Memory B cell (primary cell): ENCODE measurements around the gene ABHD16A.

Experiments
- ATAC-seq: fragments of 150-1000 bp; cut with Tn5 transposase; 2 replicates; pipeline ENCODE4 v1.10.0; 2021; ENCODE audit warnings: low read depth, mild to moderate bottlenecking, moderate library complexity
- DNase-seq, 2 donors: peaks; one replicate each; pipeline ENCODE4 v3.0.0; 2022; ENCODE audit warnings: low spot score in 2 of 2
- H3K27ac Mint-ChIP-seq: one replicate; pipeline ENCODE4 v1.8.0; 2022; ENCODE audit warnings: mild to moderate bottlenecking, moderate library complexity, mixed read lengths
- H3K27me3 Mint-ChIP-seq: one replicate; pipeline ENCODE4 v1.8.0; 2022; ENCODE audit warnings: mixed read lengths
- H3K36me3 Mint-ChIP-seq: one replicate; pipeline ENCODE4 v1.8.0; 2022; ENCODE audit warnings: mild to moderate bottlenecking, mixed read lengths
- H3K4me1 Mint-ChIP-seq: one replicate; pipeline ENCODE4 v1.8.0; 2022; ENCODE audit warnings: mixed read lengths
- H3K4me3 Mint-ChIP-seq: one replicate; pipeline ENCODE4 v1.8.0; 2022; ENCODE audit warnings: mild to moderate bottlenecking, moderate library complexity, mixed read lengths
- H3K9me3 Mint-ChIP-seq: one replicate; pipeline ENCODE4 v1.8.0; 2022; ENCODE audit warnings: mixed read lengths

Gene ABHD16A

GRCh38 chr6:31642798-31643570 lies 60.1 kb downstream of the ABHD16A start:
- no peaks in the 10 kb centered on the region for H3K4me1 Mint-ChIP-seq
- H3K9me3 Mint-ChIP-seq, result no peaks in the 10 kb centered on the region
- no peak for DNase-seq
- peak overlapping the region; percentile 35 for H3K27ac Mint-ChIP-seq
- no peak overlapping the region for H3K4me3 Mint-ChIP-seq
- H3K27me3 Mint-ChIP-seq, result no peaks in the 10 kb centered on the region
- peaks cover 25% of the 10 kb centered on the region for H3K36me3 Mint-ChIP-seq
- ATAC-seq, result no peak

GRCh38 chr6:31641370-31641769 lies 61.8 kb downstream of the ABHD16A start:
- Mint-ChIP-seq H3K36me3 (peaks cover 31% of the 10 kb centered on the region), H3K27me3 (no peaks in the 10 kb centered on the region), H3K4me1 (no peaks in the 10 kb centered on the region), H3K9me3 (no peaks in the 10 kb centered on the region), H3K27ac (no peak overlapping the region), H3K4me3 (no peak overlapping the region)
- no peak for DNase-seq
- ATAC-seq, result no peak

- ATAC-seq (no peak), DNase-seq (no peak)
- Mint-ChIP-seq H3K36me3 (peaks cover 32% of the 10 kb centered on the region), H3K4me3 (no peak overlapping the region), H3K4me1 (no peaks in the 10 kb centered on the region), H3K27ac (peak overlapping the region; percentile 9), H3K9me3 (no peaks in the 10 kb centered on the region), H3K27me3 (no peaks in the 10 kb centered on the region)
Observed at GRCh38 chr6:31640612-31641011, 62.5 kb downstream of the ABHD16A start.

- H3K4me3 Mint-ChIP-seq, result no peak overlapping the region
- ATAC-seq (no peak), DNase-seq (no peak)
- H3K27ac Mint-ChIP-seq, result no peak overlapping the region
- H3K36me3 Mint-ChIP-seq, result peaks cover 29% of the 10 kb centered on the region
- H3K27me3 Mint-ChIP-seq, result no peaks in the 10 kb centered on the region
- no peaks in the 10 kb centered on the region for H3K4me1 Mint-ChIP-seq
- no peaks in the 10 kb centered on the region for H3K9me3 Mint-ChIP-seq
Observed at GRCh38 chr6:31639449-31639861, 63.7 kb downstream of the ABHD16A start.

GRCh38 chr6:31639043-31639442 lies 64.1 kb downstream of the ABHD16A start:
- DNase-seq, result no peak
- no peak for ATAC-seq
- Mint-ChIP-seq H3K4me1 (peaks cover 1% of the 10 kb centered on the region), H3K9me3 (no peaks in the 10 kb centered on the region), H3K27me3 (no peaks in the 10 kb centered on the region), H3K36me3 (peaks cover 30% of the 10 kb centered on the region), H3K27ac (peak overlapping the region; percentile 33), H3K4me3 (no peak overlapping the region)
